GM21367 (cell line): ENCODE data around the gene TRNAU1AP.

Experiments used
- ATAC-seq: cut with Tn5 transposase; IDR thresholded peaks from one replicate; pipeline ENCODE4 v1.9.1; 2021; ENCODE audit not compliant: unreplicated experiment

TRNAU1AP gene

GRCh38 chr1:28604411-28604810 lies 51.5 kb downstream of the TRNAU1AP start:
- no peak for ATAC-seq

GRCh38 chr1:28604962-28605361 lies 52.1 kb downstream of the TRNAU1AP start:
- no peak for ATAC-seq

DNA sequence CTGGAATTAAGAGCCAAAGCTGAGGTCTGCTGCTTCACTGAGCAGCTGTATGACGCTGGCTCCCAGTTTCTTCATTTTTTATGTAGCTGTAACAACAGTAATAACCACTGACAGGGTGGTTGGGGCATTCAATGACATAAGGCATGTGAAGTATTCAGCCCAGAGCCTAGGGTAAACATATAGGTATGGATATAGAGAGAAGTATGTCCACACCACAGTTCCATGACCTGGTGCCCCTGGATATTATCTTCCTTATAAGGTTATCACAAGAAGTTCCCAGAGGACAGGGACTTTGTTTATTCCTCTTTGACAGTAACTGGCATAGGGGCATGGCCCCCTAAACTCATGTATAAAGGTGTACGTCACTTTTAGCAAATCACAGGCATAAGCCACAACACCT lies 53.9 kb downstream of the TRNAU1AP start:
- ATAC-seq: no peak

- ATAC-seq: no peak
Observed at GRCh38 chr1:28613175-28613574, 60.3 kb downstream of the TRNAU1AP start.
